HepG2 (cell line): ENCODE measurements around the gene ZNF385B. TPM values are rescaled to one million over a fixed set of nuclear protein-coding genes. Genes with fewer than 3 reads are reported as not detected.

Source experiments
- ATAC-seq: fragments of 200-7000 bp; cut with Tn5 transposase; 3 replicates; pipeline ENCODE4 v1.9.1; 2020; ENCODE audit warnings: mild to moderate bottlenecking, moderate library complexity
- BruUV-seq: library from RNA; stranded (reverse); fragments of 400-500 nt; replicated peaks from 2 replicates; lab custom pipeline; 2021; lab: Mats Ljungman, UMichigan
- CTCF ChIA-PET: fragments of 300-600 bp; formaldehyde crosslinking; extraction: SDS; loops from one replicate; lab custom pipeline; 2021; ENCODE audit warnings: low total read pairs, inconsistent platforms, low intra/inter-chr PET ratio; lab: Yijun Ruan, JAX
- POLR2A ChIA-PET: fragments of 350-600 bp; sonication (Branson Sonifier 250); formaldehyde crosslinking; loops from one replicate; lab custom pipeline; 2020; ENCODE audit warnings: antibody characterized with exemption, inconsistent platforms; lab: Yijun Ruan, JAX
- DNase-seq: peaks from one replicate; pipeline ENCODE4 v3.0.0-alpha.2; 2015; ENCODE audit warnings: low spot score
- FAIRE-seq: peaks from 3 replicates; lab custom pipeline; 2011; peaks lifted over from hg19 to GRCh38; lab: Jason Lieb, UNC
- H2AFZ ChIP-seq: one replicate; pipeline ENCODE4 v1.6.1; 2011; ENCODE audit warnings: low read length, inconsistent platforms
- H3K27ac ChIP-seq: fragments of 300-600 bp; 3 replicates; pipeline ENCODE4 v1.8.0; 2011; ENCODE audit warnings: mixed run types, mild to moderate bottlenecking, mixed read lengths, low read length, inconsistent platforms; ENCODE audit not compliant: insufficient read depth; ENCODE audit errors: extremely low read length
- H3K27me3 ChIP-seq, 2 experiments: fragments of 200-600 bp in 1 of 2; 2 replicates in 1 of 2; 3 replicates in 1 of 2; pipeline versions ENCODE4 v1.6.0 to v1.8.0; 2011; ENCODE audit warnings: low read length in 2 of 2, mild to moderate bottlenecking in 2 of 2, moderate library complexity in 2 of 2, inconsistent platforms in 1 of 2; ENCODE audit not compliant: insufficient read depth in 2 of 2, control insufficient read depth in 1 of 2
- H3K36me3 ChIP-seq, 2 experiments: fragments of 200-600 bp in 1 of 2; replicated peaks in 1 of 2; 2 replicates in 1 of 2; 3 replicates in 1 of 2; pipeline versions ENCODE4 v1.5.1 to v1.8.0; 2011; ENCODE audit warnings: low read length in 2 of 2, inconsistent platforms in 1 of 2; ENCODE audit not compliant: insufficient read depth in 2 of 2, control insufficient read depth in 1 of 2
- H3K4me1 ChIP-seq: 2 replicates; pipeline ENCODE4 v1.5.1; 2012; ENCODE audit warnings: low read length, inconsistent platforms; ENCODE audit not compliant: insufficient read depth
- H3K4me2 ChIP-seq: 2 replicates; pipeline ENCODE4 v1.6.0; 2011; ENCODE audit warnings: low read depth, low read length, inconsistent platforms
- H3K4me3 ChIP-seq, 3 experiments: fragments of 200-600 bp in 1 of 3; sonication (generic), shearing (Covaris generic) in 1 of 3; replicated peaks in 1 of 3; 2 replicates each; pipeline ENCODE4 v1.5.1; 2011 to 2016; ENCODE audit warnings: low read length in 3 of 3, inconsistent platforms in 2 of 3, low read depth in 2 of 3, mild to moderate bottlenecking in 2 of 3, control low read depth in 1 of 3, mixed read lengths in 1 of 3; ENCODE audit not compliant: insufficient read depth in 1 of 3
- H3K79me2 ChIP-seq: one replicate; pipeline ENCODE4 v1.6.1; 2011; ENCODE audit warnings: low read length, inconsistent platforms; ENCODE audit not compliant: insufficient read depth
- H3K9ac ChIP-seq: 2 replicates; pipeline ENCODE4 v1.6.0; 2011; ENCODE audit warnings: mild to moderate bottlenecking, low read depth, low read length, inconsistent platforms; ENCODE audit not compliant: insufficient read depth
- H3K9me3 ChIP-seq: 2 replicates; pipeline ENCODE4 v1.5.1; 2012; ENCODE audit warnings: mild to moderate bottlenecking, low read length
- H4K20me1 ChIP-seq: 2 replicates; pipeline ENCODE4 v1.6.0; 2011; ENCODE audit warnings: inconsistent platforms, mild to moderate bottlenecking, low read length, moderate library complexity; ENCODE audit not compliant: insufficient read depth
- CSRNP1 ChIP-seq: sonication (generic); formaldehyde crosslinking; IDR thresholded peaks from 2 replicates; pipeline ENCODE4 v1.8.1; 2023; ENCODE audit warnings: mild to moderate bottlenecking, missing genetic modification reagents
- KLF9 ChIP-seq: IDR thresholded peaks from 2 replicates; pipeline ENCODE4 v1.6.1; 2016; ENCODE audit warnings: low read depth
- MTF2 ChIP-seq: sonication (generic); formaldehyde crosslinking; IDR thresholded peaks from 2 replicates; pipeline ENCODE4 v1.5.0; 2020; ENCODE audit warnings: missing genetic modification reagents, borderline replicate concordance
- NFATC3 ChIP-seq: sonication (generic); formaldehyde crosslinking; IDR thresholded peaks from 2 replicates; pipeline ENCODE4 v1.5.1; 2020; ENCODE audit warnings: mild to moderate bottlenecking, missing genetic modification reagents
- XBP1 ChIP-seq: sonication (generic); formaldehyde crosslinking; IDR thresholded peaks from 2 replicates; pipeline ENCODE4 v1.5.0; 2020; ENCODE audit warnings: missing genetic modification reagents
- ZBTB26 ChIP-seq: IDR thresholded peaks from 2 replicates; pipeline ENCODE4 v1.6.1; 2016; ENCODE audit warnings: missing compliant biosample characterization, missing genetic modification reagents, borderline replicate concordance
- ZBTB46 ChIP-seq: sonication (generic); formaldehyde crosslinking; IDR thresholded peaks from 2 replicates; pipeline ENCODE4 v1.4.0; 2020; ENCODE audit warnings: mild to moderate bottlenecking, missing genetic modification reagents, borderline replicate concordance
- ZNF230 ChIP-seq: sonication (generic); formaldehyde crosslinking; IDR thresholded peaks from 2 replicates; pipeline ENCODE4 v1.4.0; 2020; ENCODE audit warnings: mild to moderate bottlenecking, missing genetic modification reagents
- ZNF263 ChIP-seq: sonication (generic); formaldehyde crosslinking; IDR thresholded peaks from 2 replicates; pipeline ENCODE4 v1.4.0; 2020; ENCODE audit warnings: missing genetic modification reagents
- ZNF362 ChIP-seq: sonication (generic); formaldehyde crosslinking; IDR thresholded peaks from 2 replicates; pipeline ENCODE4 v1.4.0; 2020; ENCODE audit warnings: missing genetic modification reagents, mild to moderate bottlenecking, borderline replicate concordance
- ZNF598 ChIP-seq: sonication (generic); formaldehyde crosslinking; IDR thresholded peaks from 2 replicates; pipeline ENCODE4 v1.5.1; 2020; ENCODE audit warnings: mild to moderate bottlenecking, missing genetic modification reagents, borderline replicate concordance
- ZNF788 ChIP-seq: sonication (generic); formaldehyde crosslinking; IDR thresholded peaks from 2 replicates; pipeline ENCODE4 v1.5.0; 2020; ENCODE audit warnings: mild to moderate bottlenecking, missing genetic modification reagents, borderline replicate concordance
- WGBS: methylation state at CpG from one replicate; pipeline ENCODE4 v1.1.6; 2017; ENCODE audit warnings: low lambda C conversion rate; 5-methylcytosine and 5-hydroxymethylcytosine counted together
- in situ Hi-C: cut with HindIII; loops from 2 replicates; pipeline ENCODE4 v1.10.0; 2017; ENCODE audit warnings: low pct_unique_long_range_greater_than_20kb; ENCODE audit not compliant: extremely low pct_ligation_motif_present
- intact Hi-C: fragments of 100-400 bp; cut with micrococcal nuclease; formaldehyde crosslinking; loops from one replicate; pipeline ENCODE4 v1.10.0; 2022; ENCODE audit not compliant: unreplicated experiment
- polyA plus RNA-seq, 8 experiments: library from polyadenylated mRNA; depleted of rRNA in 3 of 8; stranded (reverse) in 7 of 8; unstranded in 1 of 8; fragments of >200 nt; fragmentation: Illumina TruSeq in 4 of 8; extraction: Trizol in 4 of 8; gene quantifications; 2 replicates each; pipeline versions ENCODE4 v1.2.1 to v1.2.3, GENCODE V29; 2011 to 2016; ENCODE audit warnings: low read depth in 4 of 8, missing spikeins in 1 of 8, mixed read lengths in 1 of 8; ENCODE audit not compliant: insufficient read depth in 1 of 8
- total RNA-seq, 5 experiments: library from RNA; depleted of rRNA; stranded (reverse); fragments of >200 nt; fragmentation: Illumina TruSeq; extraction: Trizol; gene quantifications; 2 replicates each; pipeline ENCODE4 v1.2.3, GENCODE V29; 2016; ENCODE audit warnings: low read depth in 1 of 5

The ZNF385B gene
- total and polyA plus RNA-seq, 2 of the 13 experiments (the other 11 are each of a cell fraction or from before 2014, with no cell fraction given), result 3.3 to 6.7 TPM

GRCh38 chr2:179403624-179404023, 457.8 kb downstream of the ZNF385B start (continued):
- no peak for TF ChIP-seq ZBTB26 (CRISPR knock-in tag)
- no peak for TF ChIP-seq NFATC3 (CRISPR knock-in tag)
- no peak for TF ChIP-seq ZBTB46 (CRISPR knock-in tag)
- no peak for TF ChIP-seq ZNF230 (CRISPR knock-in tag)
- TF ChIP-seq ZNF598 (CRISPR knock-in tag), result no peak
- TF ChIP-seq, all 625 proteins: peak for 0

- H3K79me2 ChIP-seq, result no peaks in the 10 kb centered on the region
- H3K4me3 ChIP-seq, result no peak overlapping the region
- intact Hi-C loops (no loop called here), in situ Hi-C loops (no loop called here)
- 2% methylated on average over 2 of the region's 2 CpGs for WGBS
- H3K9me3 ChIP-seq, result peaks cover 5% of the 10 kb centered on the region
- H3K9ac ChIP-seq, result no peak overlapping the region
- H3K4me2 ChIP-seq, result no peak overlapping the region
- H3K27me3 ChIP-seq, result no peaks in the 10 kb centered on the region
- DNase-seq, result no peak
- no peak for ATAC-seq
- H2AFZ ChIP-seq, result no peak overlapping the region
- BruUV-seq, result no TSS peak
- H3K36me3 ChIP-seq, result no peaks in the 10 kb centered on the region
- no peaks in the 10 kb centered on the region for H3K4me1 ChIP-seq
- FAIRE-seq, result no peak
- POLR2A ChIA-PET, result no interaction called here
- no peaks in the 10 kb centered on the region for H4K20me1 ChIP-seq
- no peak overlapping the region for H3K27ac ChIP-seq
- CTCF ChIA-PET, result no interaction called here
- TF ChIP-seq XBP1 (CRISPR knock-in tag) (no peak), MTF2 (CRISPR knock-in tag) (no peak), ZNF788 (CRISPR knock-in tag) (no peak), KLF9 (no peak), ZNF362 (CRISPR knock-in tag) (no peak), CSRNP1 (no peak), ZNF263 (CRISPR knock-in tag) (no peak)
These were observed 467.9 kb downstream of the ZNF385B start for GRCh38 chr2:179393481-179393880.
